HG02759 (cell line): ENCODE data around the gene LPAR5.
A peak's percentile ranks its signal among the peaks of the same experiment; 100 is the strongest.

Source experiments
- ATAC-seq: cut with Tn5 transposase; IDR thresholded peaks from one replicate; pipeline ENCODE4 v1.9.1; 2021; ENCODE audit warnings: mild to moderate bottlenecking, moderate library complexity; ENCODE audit not compliant: unreplicated experiment

LPAR5 gene

GRCh38 chr12:6639151-6639801 is 3.5 kb upstream of the LPAR5 start:
- no peak for ATAC-seq

GRCh38 chr12:6638305-6638704 is 2.5 kb upstream of the LPAR5 start:
- ATAC-seq: no peak

- ATAC-seq: peak; percentile 57
These were observed 344 bp downstream of the LPAR5 start for GRCh38 chr12:6635375-6635855.

GRCh38 chr12:6632026-6632983 is 3.5 kb downstream of the LPAR5 start:
- ATAC-seq: peak; percentile 53

GRCh38 chr12:6631549-6631961 is 4.2 kb downstream of the LPAR5 start:
- ATAC-seq: no peak

GRCh38 chr12:6630736-6631135 is 5.0 kb downstream of the LPAR5 start:
- ATAC-seq: no peak

GRCh38 chr12:6627616-6628015 is 8.1 kb downstream of the LPAR5 start:
- no peak for ATAC-seq

- no peak for ATAC-seq
These were observed 9.0 kb downstream of the LPAR5 start for GRCh38 chr12:6626654-6627283.

- no peak for ATAC-seq
These were observed 14.9 kb downstream of the LPAR5 start for GRCh38 chr12:6620885-6621274.

- ATAC-seq: no peak
These were observed 15.4 kb downstream of the LPAR5 start for GRCh38 chr12:6620137-6620884.

GRCh38 chr12:6618483-6619225 is 17.1 kb downstream of the LPAR5 start:
- ATAC-seq: no peak

GRCh38 chr12:6615802-6616201 is 20.0 kb downstream of the LPAR5 start:
- ATAC-seq: no peak

- no peak for ATAC-seq
These were observed 21.1 kb downstream of the LPAR5 start for GRCh38 chr12:6614513-6615172.

GRCh38 chr12:6613776-6614512 is 21.8 kb downstream of the LPAR5 start:
- ATAC-seq: no peak

- ATAC-seq: no peak
These were observed 22.6 kb downstream of the LPAR5 start for GRCh38 chr12:6613015-6613775.

GRCh38 chr12:6612652-6613014 is 23.1 kb downstream of the LPAR5 start:
- no peak for ATAC-seq

GRCh38 chr12:6612247-6612646 is 23.5 kb downstream of the LPAR5 start:
- ATAC-seq: no peak

GRCh38 chr12:6608592-6609281 is 27.0 kb downstream of the LPAR5 start:
- no peak for ATAC-seq
